Cardiac septum (tissue), 1 donor: ENCODE data around the gene TEKTIP1. TPM values are rescaled to one million over a fixed set of nuclear protein-coding genes. Genes with fewer than 3 reads are reported as not detected.
"Not testable (repeated sequence)": the region's sequence is repeated elsewhere in the genome, so short reads cannot be mapped to it uniquely, and the experiment has no call there.

Experiments used
- DNase-seq: peaks from one replicate; pipeline ENCODE4 v3.0.0-alpha.2; 2020; ENCODE audit warnings: low spot score
- intact Hi-C: fragments of 100-400 bp; cut with DNase I; formaldehyde crosslinking; loops from one replicate; pipeline ENCODE4 v1.14.0; 2022
- total RNA-seq: library from RNA; stranded (reverse); fragmentation: NEBNext Ultra II Directional; extraction: Animal tissue kit (Norgen Biotek cat#: 25700); gene quantifications from one replicate; pipeline ENCODE4 v1.2.1, GENCODE V29; 2021
- donor health status: DM: no; HTN: no; CAD: no.

Gene TEKTIP1
- total RNA-seq, 1 donor from 2014 or later = 1.7 TPM

- no peak for DNase-seq
- intact Hi-C loops = loop anchor here (2.0 kb wide), 1 partner anchor 158 kb away; the partner anchor contains the start of gene TJP3
Measured at GRCh38 chr19:3550947-3551791, 12.2 kb downstream of the TEKTIP1 start.

- intact Hi-C loops = loop anchor here (2.0 kb wide), 1 partner anchor 157 kb away; the partner anchor contains the start of gene TJP3
- DNase-seq = no peak
Measured at GRCh38 chr19:3551792-3552095, 12.8 kb downstream of the TEKTIP1 start.

- intact Hi-C loops = no loop called here
- DNase-seq = no peak
Measured at GRCh38 chr19:3554254-3555083, 15.5 kb downstream of the TEKTIP1 start.

GRCh38 chr19:3555653-3556422 is 16.9 kb downstream of the TEKTIP1 start:
- DNase-seq = no peak
- intact Hi-C loops = no loop called here

- intact Hi-C loops = no loop called here
- no peak for DNase-seq
Measured at GRCh38 chr19:3556423-3556977, 17.5 kb downstream of the TEKTIP1 start.

GRCh38 chr19:3556978-3557460 is 18.0 kb downstream of the TEKTIP1 start:
- no peak for DNase-seq

GRCh38 chr19:3557461-3558248 is 18.7 kb downstream of the TEKTIP1 start, which contains the start of gene MFSD12:
Gene MFSD12, minus strand, starts transcription at chr19:3557586. Its CDS starts 183 bp downstream, at chr19:3557403.
- intact Hi-C loops = loop anchor here (1.0 kb wide), 1 partner anchor 15 kb away; the partner anchor contains the start of gene HMG20B

More at GRCh38 chr19:3556978-3557460, 18.0 kb downstream of the TEKTIP1 start:
- intact Hi-C loops = loop anchor here (1.0 kb wide), 1 partner anchor 15 kb away; the partner anchor contains the start of gene HMG20B

GRCh38 chr19:3563709-3564524 is 24.9 kb downstream of the TEKTIP1 start:
- intact Hi-C loops = no loop called here
- no peak for DNase-seq

More at GRCh38 chr19:3557461-3558248, 18.7 kb downstream of the TEKTIP1 start, which contains the start of gene MFSD12:
- peak; percentile 97 for DNase-seq

GRCh38 chr19:3565139-3565538 is 26.2 kb downstream of the TEKTIP1 start:
- no peak for DNase-seq
- intact Hi-C loops = no loop called here

- DNase-seq = not testable (repeated sequence)
- intact Hi-C loops = loop anchor here (5.0 kb wide), 1 partner anchor 63 kb away; the partner anchor contains the start of gene FZR1
Measured at GRCh38 chr19:3570042-3570441, 31.1 kb downstream of the TEKTIP1 start.

- intact Hi-C loops = loop anchor here (5.0 kb wide), 1 partner anchor 63 kb away; the partner anchor contains the start of gene FZR1
- no peak for DNase-seq
Measured at GRCh38 chr19:3570606-3571011, 31.6 kb downstream of the TEKTIP1 start.

- intact Hi-C loops = loop anchor here (1.0 to 5.0 kb wide), 2 partner anchors 15 to 65 kb away; partner anchors contain the start of genes FZR1 and MFSD12
- peak; percentile 100 for DNase-seq
Measured at GRCh38 chr19:3572132-3572854, 33.3 kb downstream of the TEKTIP1 start.

GRCh38 chr19:3572855-3573161 is 33.8 kb downstream of the TEKTIP1 start, which contains the start of gene HMG20B:
Gene HMG20B, plus strand, starts transcription at chr19:3572944. Its CDS starts 366 bp downstream, at chr19:3573310.
- no peak for DNase-seq
- intact Hi-C loops = loop anchor here (1.0 to 5.0 kb wide), 2 partner anchors 16 to 66 kb away; partner anchors contain the start of genes FZR1 and MFSD12

- intact Hi-C loops = loop anchor here (5.0 kb wide), 1 partner anchor 66 kb away; the partner anchor contains the start of gene FZR1
- DNase-seq = no peak
Measured at GRCh38 chr19:3573162-3573857, 34.3 kb downstream of the TEKTIP1 start.

GRCh38 chr19:3573858-3574637 is 35.1 kb downstream of the TEKTIP1 start:
- intact Hi-C loops = loop anchor here (5.0 kb wide), 1 partner anchor 67 kb away; the partner anchor contains the start of gene FZR1
- DNase-seq = peak; percentile 89
